Ovary (tissue), 9 donors: ENCODE data around the gene VAPB. TPM values are rescaled to one million over a fixed set of nuclear protein-coding genes. Genes with fewer than 3 reads are reported as not detected.

Experiments used
- DNase-seq, 5 donors: peaks; one replicate each; pipeline ENCODE4 v3.0.0-alpha.2; 2019 to 2020
- H3K27ac ChIP-seq, 2 donors: fragments of 200-600 bp; one replicate each; pipeline versions ENCODE4 v1.5.1 to v1.8.0; 2019 to 2022
- H3K27me3 ChIP-seq: fragments of 200-600 bp; one replicate; pipeline ENCODE4 v1.8.0; 2022
- H3K36me3 ChIP-seq: fragments of 200-600 bp; sonication (generic); one replicate; pipeline ENCODE4 v1.5.1; 2019
- H3K4me1 ChIP-seq: one replicate; pipeline ENCODE4 v1.8.1; 2013; ENCODE audit warnings: mild to moderate bottlenecking, moderate library complexity; ENCODE audit not compliant: insufficient read depth
- H3K4me3 ChIP-seq: fragments of 200-600 bp; sonication (generic); one replicate; pipeline ENCODE4 v1.5.1; 2017
- H3K9me3 ChIP-seq, 2 donors: fragments of 200-600 bp in 1 of 2; sonication (generic) in 1 of 2; one replicate each; pipeline versions ENCODE4 v1.5.1 to v1.8.1; 2013 to 2019; ENCODE audit warnings: mild to moderate bottlenecking in 1 of 2, moderate library complexity in 1 of 2
- EP300 ChIP-seq: sonication (generic); formaldehyde crosslinking; IDR thresholded peaks from one replicate; pipeline ENCODE4 v1.6.1; 2017; ENCODE audit warnings: antibody characterized with exemption
- POLR2A ChIP-seq: fragments of 450-650 bp; IDR thresholded peaks from one replicate; pipeline ENCODE4 v1.6.1; 2017; ENCODE audit warnings: antibody characterized with exemption, mild to moderate bottlenecking, moderate library complexity
- WGBS, 3 donors: extraction: QIAGEN DNeasy Blood & Tissue Kit in 1 of 3; methylation state at CpG; one replicate each; pipeline versions ENCODE4 v1.1.5 to v1.1.7; 2013 to 2017; 5-methylcytosine and 5-hydroxymethylcytosine counted together
- intact Hi-C, 4 donors: fragments of 100-400 bp; cut with DNase I; formaldehyde crosslinking; loops; one replicate each; pipeline versions ENCODE4 v1.11.0 to v1.15.1; 2022 to 2023
- polyA plus RNA-seq, 2 donors: library from polyadenylated mRNA; stranded (reverse); fragments of 200-250 nt in 1 of 2; fragments of 350-450 nt in 1 of 2; fragmentation: Illumina TruSeq in 1 of 2; extraction: RNeasy Lipid Tissue Mini Kit (QIAGEN cat#74804) in 1 of 2; gene quantifications; one replicate each; pipeline ENCODE4 v1.2.3, GENCODE V29; 2013 to 2014
- total RNA-seq, 7 donors: library from RNA; depleted of rRNA in 2 of 7; stranded (reverse); fragments of >200 nt in 2 of 7; fragmentation: NEBNext Ultra II Directional in 3 of 7; extraction: Animal tissue kit (Norgen Biotek cat#: 25700) in 3 of 7; gene quantifications; one replicate each; pipeline versions ENCODE4 v1.1.0 to v1.2.4, GENCODE V29; 2016 to 2023
- TF ChIP-seq, protein P1 (sequence below), 3 donors: fragments of 450-650 bp in 2 of 3; fragments of 200-600 bp in 1 of 3; IDR thresholded peaks; one replicate each; pipeline versions ENCODE4 v1.5.1 to v1.8.0; 2016 to 2022; ENCODE audit warnings: antibody characterized with exemption in 3 of 3, mild to moderate bottlenecking in 1 of 3
- donor health status: DM: no; HTN: no; CAD: no; lungs with moderate emphysema.
- donor health status: DM: no; HTN: no; CAD: no.
- donor health status: Bipolar disorder and iron deficiency.
- donor health status: DM: yes; HTN: yes; CAD: no.
- donor health status: DM: no; HTN: no; CAD: no.
- donor health status: DM: yes; HTN: yes; CAD: no.

VAPB gene
- total and polyA plus RNA-seq, 9 donors: 11.8 to 81.6 (median 47.5) TPM

DNA sequence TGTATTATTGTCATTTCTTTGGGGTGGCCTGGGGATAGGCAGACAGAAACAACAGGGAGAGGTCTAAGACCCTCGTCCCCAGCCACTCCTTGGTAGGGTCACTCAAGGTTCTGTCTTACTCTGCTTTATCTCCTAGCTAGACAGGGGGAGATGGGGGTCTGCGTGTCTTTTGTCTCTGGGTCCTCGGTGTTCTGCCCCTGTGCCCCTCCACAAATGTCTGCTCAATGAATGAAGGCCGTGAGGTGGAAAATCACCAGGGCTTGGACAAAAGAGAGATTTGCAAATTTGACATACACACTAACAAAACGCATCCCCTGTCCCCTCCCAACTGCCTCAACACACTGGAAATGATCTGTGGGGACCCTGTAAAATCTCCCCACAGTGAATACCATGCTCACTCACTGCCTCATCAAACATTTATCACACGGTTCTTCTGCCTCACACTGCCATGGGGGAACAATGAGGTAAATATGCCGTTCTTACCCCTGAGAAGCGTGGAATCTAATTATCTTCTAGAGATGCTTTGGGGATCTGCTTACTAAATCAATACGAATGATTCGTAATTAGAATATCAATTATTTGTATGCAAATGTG lies 13.2 kb upstream of the VAPB start:
- intact Hi-C loops: no loop called here
- DNase-seq: no peak
- WGBS, 3 donors: 79 to 87% (median 81%) methylated on average over 10 of the region's 10 CpGs

DNA sequence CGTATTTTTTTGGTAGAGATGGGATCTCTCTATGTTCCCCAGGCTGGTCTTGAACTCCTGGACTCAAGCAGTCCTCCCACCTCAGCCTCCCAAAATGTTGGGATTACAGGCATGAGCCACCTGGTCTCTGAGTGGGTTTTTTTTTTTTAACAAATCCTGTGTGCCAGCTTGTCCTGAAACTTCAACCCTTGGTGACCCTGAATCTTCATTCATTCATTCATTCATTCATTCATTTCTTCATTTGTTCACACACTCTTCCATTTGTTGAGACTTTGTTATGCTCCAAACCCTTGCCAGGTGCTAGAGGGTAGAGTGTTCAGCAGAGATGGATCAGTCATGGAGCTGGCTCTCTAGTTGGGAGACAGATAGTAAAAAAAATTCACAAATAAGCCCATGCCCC lies 12.0 kb upstream of the VAPB start:
- TF ChIP-seq POLR2A: no peak
- TF ChIP-seq EP300: no peak
- TF ChIP-seq, protein P1, sequence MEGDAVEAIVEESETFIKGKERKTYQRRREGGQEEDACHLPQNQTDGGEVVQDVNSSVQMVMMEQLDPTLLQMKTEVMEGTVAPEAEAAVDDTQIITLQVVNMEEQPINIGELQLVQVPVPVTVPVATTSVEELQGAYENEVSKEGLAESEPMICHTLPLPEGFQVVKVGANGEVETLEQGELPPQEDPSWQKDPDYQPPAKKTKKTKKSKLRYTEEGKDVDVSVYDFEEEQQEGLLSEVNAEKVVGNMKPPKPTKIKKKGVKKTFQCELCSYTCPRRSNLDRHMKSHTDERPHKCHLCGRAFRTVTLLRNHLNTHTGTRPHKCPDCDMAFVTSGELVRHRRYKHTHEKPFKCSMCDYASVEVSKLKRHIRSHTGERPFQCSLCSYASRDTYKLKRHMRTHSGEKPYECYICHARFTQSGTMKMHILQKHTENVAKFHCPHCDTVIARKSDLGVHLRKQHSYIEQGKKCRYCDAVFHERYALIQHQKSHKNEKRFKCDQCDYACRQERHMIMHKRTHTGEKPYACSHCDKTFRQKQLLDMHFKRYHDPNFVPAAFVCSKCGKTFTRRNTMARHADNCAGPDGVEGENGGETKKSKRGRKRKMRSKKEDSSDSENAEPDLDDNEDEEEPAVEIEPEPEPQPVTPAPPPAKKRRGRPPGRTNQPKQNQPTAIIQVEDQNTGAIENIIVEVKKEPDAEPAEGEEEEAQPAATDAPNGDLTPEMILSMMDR (IDR thresholded peaks at IDR 0.05): no peak
- Histone ChIP-seq H3K4me3 (no peak overlapping the region), H3K27ac (no peak overlapping the region), H3K9me3 (no peaks in the 10 kb centered on the region), H3K4me1 (no peaks in the 10 kb centered on the region), H3K36me3 (no peaks in the 10 kb centered on the region), H3K27me3 (no peaks in the 10 kb centered on the region)
- 78 to 96% (median 94%) methylated on average over 1 of the region's 1 CpG for WGBS, 3 donors
- DNase-seq: no peak
- intact Hi-C loops: no loop called here

More for the DNA sequence above, 13.2 kb upstream of the VAPB start:
- TF ChIP-seq, protein P1 (IDR thresholded peaks at IDR 0.05): no peak
- TF ChIP-seq EP300 (no peak), POLR2A (no peak)
- Histone ChIP-seq H3K27ac (no peak overlapping the region), H3K27me3 (no peaks in the 10 kb centered on the region), H3K4me1 (no peaks in the 10 kb centered on the region), H3K9me3 (no peaks in the 10 kb centered on the region), H3K36me3 (no peaks in the 10 kb centered on the region), H3K4me3 (no peak overlapping the region)

DNA sequence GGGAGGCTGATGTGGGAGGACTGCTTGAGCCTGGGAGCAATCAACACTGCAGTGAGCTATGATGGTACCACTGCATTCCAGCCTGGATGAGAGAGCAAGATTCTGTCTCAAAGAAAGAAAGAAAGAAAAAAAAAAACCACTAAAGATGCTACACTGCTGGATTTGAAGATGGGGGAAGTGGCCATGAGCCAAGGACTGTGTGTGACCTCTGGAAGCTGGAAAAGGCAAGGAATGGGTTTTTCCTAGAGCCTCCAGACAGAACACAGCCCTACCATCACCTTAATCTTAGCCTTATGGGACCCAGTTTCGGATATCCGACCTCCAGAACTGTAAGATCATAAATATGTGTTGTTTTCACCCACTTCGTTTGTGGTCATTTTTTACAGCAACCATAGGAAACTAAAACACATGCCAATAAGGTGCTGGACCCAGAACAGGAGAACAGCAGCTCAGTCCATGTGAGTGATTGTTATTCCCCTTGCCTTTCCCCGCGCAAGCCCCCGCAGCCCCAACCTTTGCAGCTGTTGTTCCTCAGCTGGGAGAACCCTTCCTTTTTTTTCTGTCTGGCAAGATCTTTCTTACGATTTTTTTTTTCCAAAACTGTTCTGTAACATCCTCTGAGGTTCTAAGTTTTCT lies 11.1 kb upstream of the VAPB start:
- Histone ChIP-seq H3K9me3 (no peaks in the 10 kb centered on the region), H3K27ac (no peak overlapping the region), H3K36me3 (no peaks in the 10 kb centered on the region), H3K4me3 (no peak overlapping the region), H3K27me3 (no peaks in the 10 kb centered on the region), H3K4me1 (no peaks in the 10 kb centered on the region)
- intact Hi-C loops: no loop called here
- TF ChIP-seq, protein P1 (IDR thresholded peaks at IDR 0.05): no peak
- TF ChIP-seq POLR2A: no peak
- TF ChIP-seq EP300: no peak
- 47 to 69% (median 63%) methylated on average over 7 of the region's 7 CpGs for WGBS, 3 donors
- no peak for DNase-seq

DNA sequence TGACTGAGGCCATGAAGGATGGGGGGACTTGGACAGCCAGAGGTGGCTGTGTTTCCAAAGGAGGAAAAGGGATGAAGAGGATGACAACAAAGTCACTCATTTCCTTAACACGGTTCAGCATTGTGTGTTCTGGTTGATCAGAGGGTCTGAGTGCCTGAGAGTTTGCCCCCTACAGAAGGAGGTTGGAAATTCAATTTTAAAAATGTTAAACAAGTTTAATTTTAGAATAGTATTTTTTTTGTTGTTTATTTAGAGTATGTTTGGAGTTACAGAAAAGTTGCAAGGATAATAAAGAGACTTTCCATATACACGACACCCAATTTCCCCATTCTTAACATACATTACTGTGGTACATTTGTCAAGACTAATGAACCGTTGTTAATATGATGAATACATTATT lies 10.3 kb upstream of the VAPB start:
- Histone ChIP-seq H3K4me1 (no peaks in the 10 kb centered on the region), H3K27me3 (no peaks in the 10 kb centered on the region), H3K9me3 (no peaks in the 10 kb centered on the region), H3K4me3 (no peak overlapping the region), H3K27ac (no peak overlapping the region), H3K36me3 (no peaks in the 10 kb centered on the region)
- no peak for DNase-seq
- no peak for TF ChIP-seq POLR2A
- no peak for TF ChIP-seq EP300
- TF ChIP-seq, protein P1 (IDR thresholded peaks at IDR 0.05): no peak
- intact Hi-C loops: no loop called here
- 58 to 74% (median 61%) methylated on average over 3 of the region's 3 CpGs for WGBS, 3 donors
